Transverse colon (tissue), 3 donors: ENCODE results near the gene FOXO4.

Experiments used
- EP300 ChIP-seq: sonication (generic); formaldehyde crosslinking; IDR thresholded peaks from one replicate; pipeline ENCODE4 v1.6.1; 2017; ENCODE audit warnings: antibody characterized with exemption, low read depth
- TF ChIP-seq, protein P1 (sequence below), 5 experiments: fragments of 200-600 bp in 3 of 5; fragments of 450-650 bp in 2 of 5; sonication (generic) in 3 of 5; IDR thresholded peaks; 1 replicate in 2 of 5; 2 replicates in 3 of 5; pipeline ENCODE4 v1.5.1; 2016 to 2017; ENCODE audit warnings: antibody characterized with exemption in 5 of 5, inconsistent platforms in 3 of 5, mild to moderate bottlenecking in 2 of 5, moderate library complexity in 1 of 5

DNA sequence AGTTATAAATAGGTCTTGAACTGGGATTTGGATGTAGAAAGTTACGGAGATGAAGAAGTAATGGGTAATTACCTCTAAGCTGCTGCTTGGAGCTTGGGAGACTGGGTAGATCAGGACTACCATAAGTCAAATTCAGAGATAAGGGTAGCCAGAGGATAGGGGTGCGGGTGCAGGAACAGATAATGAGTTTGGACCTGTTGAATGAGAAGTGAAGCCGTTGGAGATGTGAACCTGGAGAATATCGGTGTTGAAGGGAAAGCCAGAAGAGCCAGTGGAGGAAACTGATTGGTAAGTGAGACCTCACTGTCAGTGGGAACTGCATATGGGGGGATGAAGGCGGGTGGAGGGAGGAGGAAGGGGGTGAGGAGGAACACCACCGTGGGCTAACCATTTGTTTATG, 618 bp upstream of the FOXO4 start:
- TF ChIP-seq EP300 = no peak
- TF ChIP-seq, protein P1, sequence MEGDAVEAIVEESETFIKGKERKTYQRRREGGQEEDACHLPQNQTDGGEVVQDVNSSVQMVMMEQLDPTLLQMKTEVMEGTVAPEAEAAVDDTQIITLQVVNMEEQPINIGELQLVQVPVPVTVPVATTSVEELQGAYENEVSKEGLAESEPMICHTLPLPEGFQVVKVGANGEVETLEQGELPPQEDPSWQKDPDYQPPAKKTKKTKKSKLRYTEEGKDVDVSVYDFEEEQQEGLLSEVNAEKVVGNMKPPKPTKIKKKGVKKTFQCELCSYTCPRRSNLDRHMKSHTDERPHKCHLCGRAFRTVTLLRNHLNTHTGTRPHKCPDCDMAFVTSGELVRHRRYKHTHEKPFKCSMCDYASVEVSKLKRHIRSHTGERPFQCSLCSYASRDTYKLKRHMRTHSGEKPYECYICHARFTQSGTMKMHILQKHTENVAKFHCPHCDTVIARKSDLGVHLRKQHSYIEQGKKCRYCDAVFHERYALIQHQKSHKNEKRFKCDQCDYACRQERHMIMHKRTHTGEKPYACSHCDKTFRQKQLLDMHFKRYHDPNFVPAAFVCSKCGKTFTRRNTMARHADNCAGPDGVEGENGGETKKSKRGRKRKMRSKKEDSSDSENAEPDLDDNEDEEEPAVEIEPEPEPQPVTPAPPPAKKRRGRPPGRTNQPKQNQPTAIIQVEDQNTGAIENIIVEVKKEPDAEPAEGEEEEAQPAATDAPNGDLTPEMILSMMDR (IDR thresholded peaks at IDR 0.05) = no peak
